ENCODE measurements around the gene KCNJ15. TPM values are rescaled to one million over a fixed set of nuclear protein-coding genes. Genes with fewer than 3 reads are reported as not detected.

Gene KCNJ15
- total RNA-seq, 1 donor from 2014 or later, result 2.2 TPM

- Mint-ChIP-seq H3K36me3 (ENCODE audit: insufficient read depth) (no peaks in the 10 kb centered on the region), H3K27ac (no peak overlapping the region), H3K4me1 (ENCODE audit: low read depth) (peaks cover 5% of the 10 kb centered on the region), H3K9me3 (ENCODE audit: low read depth) (no peaks in the 10 kb centered on the region), H3K4me3 (ENCODE audit: low read depth) (no peak overlapping the region), H3K27me3 (peaks cover 54% of the 10 kb centered on the region)
- TF ChIP-seq CTCF (IDR thresholded peaks at IDR 0.05; ENCODE audit: unreplicated experiment), result no peak
- DNase-seq (ENCODE audit: low spot score, unreplicated experiment), result no peak
Measured at GRCh38 chr21:38355353-38355752, 98.6 kb downstream of the KCNJ15 start.

GRCh38 chr21:38355992-38356781, 99.4 kb downstream of the KCNJ15 start:
- Mint-ChIP-seq H3K4me1 (ENCODE audit: low read depth) (peaks cover 4% of the 10 kb centered on the region), H3K4me3 (ENCODE audit: low read depth) (no peak overlapping the region), H3K9me3 (ENCODE audit: low read depth) (no peaks in the 10 kb centered on the region), H3K36me3 (ENCODE audit: insufficient read depth) (no peaks in the 10 kb centered on the region), H3K27me3 (peaks cover 57% of the 10 kb centered on the region), H3K27ac (no peak overlapping the region)
- TF ChIP-seq CTCF (IDR thresholded peaks at IDR 0.05; ENCODE audit: unreplicated experiment), result peak; percentile 99
- DNase-seq (ENCODE audit: low spot score, unreplicated experiment), result peak; percentile 82

Other genes with a start within 250 kb of the KCNJ15 start
- not detected in 2 replicates for gene ERG, start 241.5 kb downstream of the KCNJ15 start, total RNA-seq